H9 (cell line): ENCODE measurements around the gene FOSL2. TPM values are rescaled to one million over a fixed set of nuclear protein-coding genes. Genes with fewer than 3 reads are reported as not detected.

Experiments used
- DNase-seq: peaks from one replicate; pipeline ENCODE4 v3.0.0-alpha.2; 2017
- H2AFZ ChIP-seq: one replicate; pipeline ENCODE4 v1.6.1; 2013; ENCODE audit warnings: mild to moderate bottlenecking, low read length, control low read depth, moderate library complexity
- H2AK5ac ChIP-seq: 2 replicates; pipeline ENCODE4 v1.6.1; 2013; ENCODE audit warnings: low read length, control low read depth, mixed read lengths; ENCODE audit not compliant: insufficient read length
- H2BK120ac ChIP-seq: one replicate; pipeline ENCODE4 v1.6.1; 2013; ENCODE audit warnings: low read depth, mild to moderate bottlenecking, low read length, control low read depth, inconsistent platforms; ENCODE audit not compliant: poor library complexity, severe bottlenecking
- H2BK12ac ChIP-seq: 2 replicates; pipeline ENCODE4 v1.6.1; 2013; ENCODE audit warnings: low read length, control low read depth, mixed read lengths, low read depth; ENCODE audit not compliant: insufficient read length
- H2BK15ac ChIP-seq: 2 replicates; pipeline ENCODE4 v1.6.1; 2013; ENCODE audit warnings: low read depth, low read length, control low read depth
- H2BK20ac ChIP-seq: one replicate; pipeline ENCODE4 v1.6.1; 2013; ENCODE audit warnings: low read depth, mild to moderate bottlenecking, low read length, control low read depth, inconsistent platforms; ENCODE audit not compliant: poor library complexity, severe bottlenecking
- H2BK5ac ChIP-seq: 2 replicates; pipeline ENCODE4 v1.6.1; 2013; ENCODE audit warnings: low read length, control low read depth, mixed read lengths; ENCODE audit not compliant: insufficient read length
- H3K14ac ChIP-seq: 2 replicates; pipeline ENCODE4 v1.6.1; 2013; ENCODE audit warnings: low read length, control low read depth; ENCODE audit not compliant: insufficient read depth
- H3K18ac ChIP-seq: 2 replicates; pipeline ENCODE4 v1.6.1; 2013; ENCODE audit warnings: low read depth, mild to moderate bottlenecking, mixed read lengths, low read length, control low read depth; ENCODE audit not compliant: insufficient read length
- H3K23ac ChIP-seq: 2 replicates; pipeline ENCODE4 v1.6.1; 2013; ENCODE audit warnings: low read length, control low read depth, mixed read lengths, low read depth; ENCODE audit not compliant: insufficient read length
- H3K23me2 ChIP-seq: 2 replicates; pipeline ENCODE4 v1.6.1; 2013; ENCODE audit warnings: low read depth, mild to moderate bottlenecking, mixed read lengths, low read length, control low read depth; ENCODE audit not compliant: insufficient read length, poor library complexity, severe bottlenecking
- H3K27ac ChIP-seq: 2 replicates; pipeline ENCODE4 v1.5.1; 2013; ENCODE audit warnings: low read length, control low read depth, mixed read lengths, low read depth; ENCODE audit not compliant: insufficient read length
- H3K27me3 ChIP-seq: 2 replicates; pipeline ENCODE4 v1.6.1; 2013; ENCODE audit warnings: low read length, control low read depth, inconsistent platforms; ENCODE audit not compliant: insufficient read depth
- H3K4ac ChIP-seq: 2 replicates; pipeline ENCODE4 v1.6.1; 2013; ENCODE audit warnings: low read depth, mild to moderate bottlenecking, control low read depth, inconsistent platforms, low read length, moderate library complexity
- H3K4me1 ChIP-seq: 2 replicates; pipeline ENCODE4 v1.6.1; 2013; ENCODE audit warnings: low read length, control low read depth, inconsistent platforms; ENCODE audit not compliant: insufficient read depth
- H3K4me2 ChIP-seq: 2 replicates; pipeline ENCODE4 v1.6.1; 2013; ENCODE audit warnings: low read length, control low read depth, mixed read lengths; ENCODE audit not compliant: insufficient read length, insufficient read depth
- H3K56ac ChIP-seq: 2 replicates; pipeline ENCODE4 v1.6.1; 2013; ENCODE audit warnings: low read depth, mild to moderate bottlenecking, mixed read lengths, low read length, control low read depth; ENCODE audit not compliant: insufficient read length
- H3K79me1 ChIP-seq: 2 replicates; pipeline ENCODE4 v1.6.1; 2013; ENCODE audit warnings: low read depth, mild to moderate bottlenecking, moderate library complexity, low read length, control low read depth, inconsistent platforms; ENCODE audit not compliant: insufficient read depth, poor library complexity, severe bottlenecking
- H3K79me2 ChIP-seq: 2 replicates; pipeline ENCODE4 v1.6.1; 2013; ENCODE audit warnings: low read length, control low read depth, inconsistent platforms; ENCODE audit not compliant: insufficient read depth
- H3K9ac ChIP-seq: 2 replicates; pipeline ENCODE4 v1.6.1; 2013; ENCODE audit warnings: low read length, control low read depth, mixed read lengths; ENCODE audit not compliant: insufficient read length; ENCODE audit errors: extremely low read depth
- H3K9me3 ChIP-seq: one replicate; pipeline ENCODE4 v1.6.1; 2013; ENCODE audit warnings: low read depth, low read length, inconsistent platforms; ENCODE audit not compliant: control insufficient read depth
- H3T11ph ChIP-seq: one replicate; pipeline ENCODE4 v1.6.1; 2013; ENCODE audit warnings: mild to moderate bottlenecking, low read length, control low read depth, inconsistent platforms
- H4K20me1 ChIP-seq: one replicate; pipeline ENCODE4 v1.6.1; 2013; ENCODE audit not compliant: control insufficient read depth, insufficient read length, insufficient read depth
- H4K5ac ChIP-seq: 2 replicates; pipeline ENCODE4 v1.6.1; 2013; ENCODE audit warnings: low read depth, mild to moderate bottlenecking, mixed read lengths, low read length, control low read depth; ENCODE audit not compliant: insufficient read length
- H4K8ac ChIP-seq: replicated peaks from 2 replicates; pipeline ENCODE4 v1.6.1; 2013; ENCODE audit warnings: low read length, control low read depth, mixed read lengths, low read depth; ENCODE audit not compliant: insufficient read length
- H4K91ac ChIP-seq: 2 replicates; pipeline ENCODE4 v1.6.1; 2013; ENCODE audit warnings: low read depth, mild to moderate bottlenecking, moderate library complexity, mixed read lengths, low read length, control low read depth; ENCODE audit not compliant: insufficient read length
- H3K27ac Mint-ChIP-seq, 3 experiments: 2 replicates in 2 of 3; 3 replicates in 1 of 3; pipeline ENCODE4 v1.8.0; 2020 to 2021; ENCODE audit warnings: mixed read lengths in 3 of 3, mild to moderate bottlenecking in 1 of 3, moderate library complexity in 1 of 3
- H3K27me3 Mint-ChIP-seq: 2 replicates; pipeline ENCODE4 v1.8.0; 2021; ENCODE audit warnings: low read depth, mild to moderate bottlenecking, moderate library complexity, mixed read lengths
- H3K36me3 Mint-ChIP-seq, 3 experiments: 2 replicates in 2 of 3; 3 replicates in 1 of 3; pipeline ENCODE4 v1.8.0; 2020 to 2021; ENCODE audit warnings: low read depth in 3 of 3, mixed read lengths in 3 of 3; ENCODE audit not compliant: insufficient read depth in 1 of 3
- H3K4me1 Mint-ChIP-seq, 2 experiments: 2 replicates each; pipeline ENCODE4 v1.8.0; 2020; ENCODE audit warnings: mixed read lengths in 2 of 2
- H3K4me3 Mint-ChIP-seq, 2 experiments: 2 replicates in 1 of 2; 3 replicates in 1 of 2; pipeline ENCODE4 v1.8.0; 2020 to 2021; ENCODE audit warnings: mild to moderate bottlenecking in 2 of 2, mixed read lengths in 2 of 2, moderate library complexity in 1 of 2
- H3K9me3 Mint-ChIP-seq, 2 experiments: 2 replicates in 1 of 2; 3 replicates in 1 of 2; pipeline ENCODE4 v1.8.0; 2020; ENCODE audit warnings: mild to moderate bottlenecking in 2 of 2, mixed read lengths in 2 of 2, moderate library complexity in 1 of 2
- CTCF ChIP-seq: fragments of 200-600 bp; sonication (generic); conservative IDR thresholded peaks from 3 replicates; pipeline ENCODE4 v1.8.0; 2021; ENCODE audit warnings: antibody characterized with exemption, mild to moderate bottlenecking
- WGBS: extraction: QIAGEN DNeasy Blood & Tissue Kit; methylation state at CpG from one replicate; pipeline ENCODE4 v1.1.7; 2013; ENCODE audit warnings: missing lambda C conversion rate, low lambda C conversion rate, mixed read lengths; ENCODE audit not compliant: insufficient read length; ENCODE audit errors: extremely low coverage; 5-methylcytosine and 5-hydroxymethylcytosine counted together
- total RNA-seq: library from RNA; stranded (reverse); gene quantifications from 2 replicates; pipeline ENCODE4 v1.2.1, GENCODE V29; 2021

The FOSL2 gene
- total RNA-seq, 1 experiment from 2014 or later, result 7.4 TPM

DNA sequence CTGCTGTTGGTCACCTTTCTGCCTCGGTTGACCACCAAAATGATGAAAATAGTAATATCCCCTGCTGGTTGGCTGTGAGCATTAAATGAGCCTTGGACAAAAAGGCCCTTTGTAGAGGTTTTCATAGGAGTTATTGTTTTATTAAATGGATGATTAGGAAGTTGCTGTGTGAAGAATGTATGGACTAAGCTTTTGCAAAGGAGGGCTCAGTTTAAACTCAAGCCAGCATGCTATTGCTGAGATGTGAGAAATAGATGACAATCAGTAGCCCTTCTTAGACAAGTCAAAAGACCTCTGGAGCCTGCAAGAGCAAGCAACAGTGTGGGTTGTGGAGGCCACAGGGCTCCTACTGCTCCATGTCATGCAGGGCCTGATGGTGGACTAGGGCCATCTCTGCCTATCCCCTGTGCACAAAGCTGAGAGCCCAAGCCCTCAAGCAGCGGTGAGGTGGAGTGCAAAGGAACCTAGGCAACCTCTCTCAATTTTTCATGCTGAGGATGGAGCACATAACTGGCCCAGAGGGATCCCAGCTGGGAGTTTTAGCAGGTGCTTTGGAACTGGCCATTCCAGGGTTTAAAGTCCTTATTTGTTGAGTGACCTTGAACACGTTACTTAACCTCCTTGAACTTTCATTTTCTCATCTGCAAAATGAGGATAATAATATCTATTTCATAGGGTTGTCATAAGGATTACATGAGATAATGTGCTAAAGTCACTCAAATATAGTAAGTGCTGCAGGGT is 37.1 kb downstream of the FOSL2 start:
- Histone ChIP-seq H3K56ac (no peak overlapping the region), H3K4me2 (no peak overlapping the region), H2AFZ (no peak overlapping the region), H3T11ph (no peak overlapping the region), H3K9me3 (no peaks in the 10 kb centered on the region), H3K4ac (no peak overlapping the region), H2BK5ac (no peak overlapping the region), H3K14ac (no peak overlapping the region), H3K23me2 (no peaks in the 10 kb centered on the region), H2AK5ac (no peak overlapping the region), H3K23ac (no peak overlapping the region), H2BK20ac (no peak overlapping the region), H4K8ac (no peak overlapping the region), H4K91ac (no peak overlapping the region), H2BK120ac (no peak overlapping the region), H3K27me3 (no peaks in the 10 kb centered on the region), H4K20me1 (no peaks in the 10 kb centered on the region), H3K4me1 (no peaks in the 10 kb centered on the region; the same call in 1 of the 2 replicates), H2BK15ac (no peak overlapping the region), H3K79me2 (no peaks in the 10 kb centered on the region), H3K79me1 (no peaks in the 10 kb centered on the region), H2BK12ac (no peak overlapping the region), H3K18ac (no peak overlapping the region), H3K27ac (no peak overlapping the region), H3K9ac (no peak overlapping the region), H4K5ac (no peak overlapping the region)
- Mint-ChIP-seq H3K9me3 (peaks cover 6 to 13% of the 10 kb centered on the region in 2 experiments), H3K36me3 (no peaks in the 10 kb centered on the region; a peak in 2 of 7 replicates), H3K4me3 (no peak overlapping the region), H3K27me3 (peaks cover 4% of the 10 kb centered on the region), H3K4me1 (peaks cover 6 to 10% of the 10 kb centered on the region in 2 experiments), H3K27ac (no peak overlapping the region)
- no peak for DNase-seq
- no CpG with 5 or more reads among the region's 3 CpGs for WGBS
- no peak for TF ChIP-seq CTCF
